HG03039 (cell line): ENCODE measurements around the gene IMMT.

Source experiments
- ATAC-seq: cut with Tn5 transposase; IDR thresholded peaks from one replicate; pipeline ENCODE4 v1.9.1; 2021; ENCODE audit warnings: mild to moderate bottlenecking, moderate library complexity; ENCODE audit not compliant: unreplicated experiment

Gene IMMT

DNA sequence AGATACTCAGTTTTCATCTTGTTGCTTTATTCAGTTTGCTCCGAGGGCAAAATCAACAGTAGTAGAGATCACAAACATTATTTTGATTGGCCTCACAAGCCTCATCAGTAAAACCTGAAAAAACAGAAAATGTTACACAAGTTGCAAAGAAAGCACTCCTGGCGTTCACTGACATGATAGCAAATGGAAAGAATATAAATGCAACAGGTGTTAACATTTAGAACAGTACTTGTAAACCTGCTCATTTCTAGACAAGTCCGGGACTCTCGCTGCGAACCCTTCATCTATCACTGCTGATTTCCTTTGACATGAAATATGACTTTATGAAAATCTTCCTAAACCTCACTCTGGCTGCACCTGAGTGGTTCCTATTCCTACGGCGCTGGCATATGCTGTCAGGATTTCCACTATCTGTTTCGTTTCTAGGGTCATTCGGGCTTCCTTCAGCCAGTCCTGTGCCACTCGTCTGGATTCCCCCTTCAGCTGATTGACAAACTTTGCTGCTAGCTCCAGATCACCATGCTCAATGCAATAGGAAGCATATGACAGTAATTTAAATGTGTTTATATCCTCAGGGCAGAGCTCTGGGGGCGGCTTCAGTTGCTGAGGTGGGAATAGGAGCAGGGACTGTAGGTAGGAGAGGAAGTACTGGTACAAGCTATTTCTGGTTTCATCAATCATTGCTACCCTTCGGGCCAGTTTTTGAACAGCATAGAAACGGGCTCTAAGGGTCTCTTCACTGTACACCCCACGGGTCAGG lies 51.2 kb downstream of the IMMT start:
- ATAC-seq = no peak

DNA sequence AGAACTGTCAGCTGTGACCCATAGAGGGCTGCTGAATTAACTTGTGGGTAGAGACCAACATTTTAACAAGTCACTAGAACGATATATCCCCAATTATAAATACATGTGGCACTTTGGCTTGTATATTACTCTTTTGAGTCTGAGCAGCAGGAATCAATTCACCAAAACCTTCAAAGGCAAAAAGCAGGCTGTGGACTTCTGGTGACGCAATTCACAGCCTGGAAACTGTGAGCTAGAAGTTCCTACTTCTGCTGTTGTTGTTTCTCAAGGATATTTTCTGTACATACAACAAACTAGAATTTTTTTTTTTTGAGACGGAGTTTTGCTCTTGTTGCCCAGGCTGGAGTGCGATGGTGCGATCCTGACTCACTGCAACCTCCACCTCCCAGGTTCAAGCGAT lies 52.0 kb downstream of the IMMT start:
- no peak for ATAC-seq

DNA sequence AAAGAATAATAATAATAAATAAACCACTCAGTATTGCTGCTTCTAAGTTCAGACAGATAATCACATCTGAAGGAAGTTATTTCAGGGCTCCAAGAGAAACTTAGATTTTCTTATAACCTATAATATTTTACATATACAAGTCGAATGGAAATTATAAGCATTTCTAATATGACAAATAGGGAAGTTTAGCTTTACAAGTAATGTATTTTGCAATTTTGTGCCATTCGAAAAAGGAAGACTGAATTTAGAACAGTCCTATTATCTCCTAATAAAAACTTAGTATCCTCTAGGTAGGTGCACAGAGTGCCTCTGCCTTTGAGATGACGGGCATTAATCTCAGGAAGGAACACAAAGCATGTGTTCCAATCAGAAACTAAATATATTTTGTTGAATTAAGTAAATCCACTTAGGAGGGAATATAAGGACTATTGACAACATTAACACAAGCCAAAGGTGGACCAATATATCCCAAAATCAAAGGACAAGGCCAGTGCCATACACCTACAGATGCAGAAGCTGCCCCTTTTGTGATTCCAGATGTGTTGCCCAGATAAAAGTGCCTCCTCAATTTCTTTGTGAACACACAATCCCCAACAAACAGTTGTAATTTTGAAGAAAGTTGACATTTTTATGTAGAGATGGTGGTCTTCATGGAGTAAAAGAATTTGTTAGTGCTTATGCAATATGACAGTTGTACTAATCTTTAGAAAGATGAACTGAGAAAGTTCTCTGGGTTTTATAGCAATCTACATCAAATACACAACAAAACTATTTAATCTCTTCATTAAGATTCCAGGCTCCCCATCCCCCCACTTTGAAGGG lies 52.6 kb downstream of the IMMT start:
- no peak for ATAC-seq

- no peak for ATAC-seq
Observed at GRCh38 chr2:86140969-86141392, 54.3 kb downstream of the IMMT start.

DNA sequence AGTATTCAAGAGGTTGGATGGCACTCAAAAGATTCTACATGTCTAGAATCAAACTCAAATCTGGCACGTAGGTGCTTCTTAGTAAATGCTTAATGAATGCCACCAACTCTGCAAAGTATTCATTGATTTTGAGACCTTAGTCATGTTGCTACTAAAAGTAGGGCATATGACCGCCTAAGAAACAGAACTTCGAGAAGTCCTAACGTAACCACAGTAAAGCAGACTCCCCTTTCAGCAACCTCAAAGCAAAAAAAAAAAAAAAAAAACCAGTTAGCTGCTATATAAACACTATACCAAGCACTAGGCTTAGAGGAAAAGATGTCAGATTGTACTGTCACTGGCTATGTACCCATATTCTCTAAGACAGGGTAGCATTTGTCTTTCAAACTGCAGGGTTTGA lies 55.3 kb downstream of the IMMT start:
- no peak for ATAC-seq

GRCh38 chr2:86138736-86139625 lies 56.3 kb downstream of the IMMT start:
- no peak for ATAC-seq

GRCh38 chr2:86136141-86136540 lies 59.1 kb downstream of the IMMT start:
- no peak for ATAC-seq

GRCh38 chr2:86135653-86136052 lies 59.6 kb downstream of the IMMT start:
- ATAC-seq = no peak

- no peak for ATAC-seq
Observed at GRCh38 chr2:86134709-86135108, 60.6 kb downstream of the IMMT start.

DNA sequence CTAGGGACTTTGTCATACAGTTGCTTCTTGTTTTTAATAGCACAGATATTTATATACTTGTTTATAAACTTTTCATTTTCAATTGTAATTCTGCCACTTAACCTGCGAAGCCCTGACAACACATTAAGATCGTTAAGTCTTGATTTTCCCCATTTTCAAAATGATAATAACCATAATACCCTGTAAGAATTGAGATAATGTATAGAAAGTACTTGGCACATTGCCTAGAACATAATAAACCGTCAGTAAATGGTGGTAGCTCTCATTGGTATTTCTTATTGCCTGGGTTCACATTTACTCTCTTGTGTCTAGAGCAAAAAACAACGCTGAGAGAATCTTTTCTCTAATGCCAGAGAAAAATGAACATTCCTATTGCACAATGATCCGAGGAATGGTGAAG lies 70.6 kb downstream of the IMMT start:
- no peak for ATAC-seq

- ATAC-seq = no peak
Observed at GRCh38 chr2:86123328-86123925, 71.8 kb downstream of the IMMT start.

DNA sequence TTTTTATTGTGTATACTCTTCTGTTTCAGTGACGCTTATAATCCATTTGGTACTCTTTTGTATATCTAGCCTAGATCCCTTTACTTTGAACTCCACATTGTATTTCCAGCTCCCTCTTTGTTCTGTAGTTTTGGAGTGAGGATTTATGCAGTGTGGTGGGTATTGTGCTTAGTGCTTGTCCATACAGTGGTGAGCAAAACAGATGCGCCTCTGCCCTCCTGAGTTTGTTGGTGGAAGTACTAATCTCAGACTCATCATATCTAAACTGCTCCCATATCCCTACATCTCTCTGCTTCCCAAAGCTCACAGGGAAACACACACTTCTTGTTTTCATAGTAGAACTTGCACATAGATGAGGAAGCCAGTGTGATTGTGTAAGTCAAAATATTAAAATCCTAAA lies 77.1 kb downstream of the IMMT start:
- ATAC-seq = no peak

DNA sequence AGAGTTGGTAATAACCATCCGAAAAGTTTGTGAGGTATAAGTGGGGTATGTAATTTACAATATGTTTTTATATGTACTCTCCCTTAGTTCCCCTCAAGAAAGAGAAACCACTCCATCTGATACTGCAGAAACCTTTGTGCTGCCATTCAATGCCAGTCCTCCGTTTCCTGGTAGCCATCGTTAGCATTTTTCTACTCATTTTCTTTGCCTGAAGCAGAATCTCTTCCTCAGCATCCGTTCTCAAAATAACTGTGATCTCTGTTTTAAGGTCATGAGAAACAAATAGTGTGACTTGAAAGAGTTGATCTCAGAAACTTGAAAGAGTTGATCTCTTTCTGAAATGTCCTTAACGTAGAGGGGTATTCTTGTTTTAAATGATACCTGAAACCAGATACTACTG lies 88.2 kb downstream of the IMMT start:
- ATAC-seq = no peak

DNA sequence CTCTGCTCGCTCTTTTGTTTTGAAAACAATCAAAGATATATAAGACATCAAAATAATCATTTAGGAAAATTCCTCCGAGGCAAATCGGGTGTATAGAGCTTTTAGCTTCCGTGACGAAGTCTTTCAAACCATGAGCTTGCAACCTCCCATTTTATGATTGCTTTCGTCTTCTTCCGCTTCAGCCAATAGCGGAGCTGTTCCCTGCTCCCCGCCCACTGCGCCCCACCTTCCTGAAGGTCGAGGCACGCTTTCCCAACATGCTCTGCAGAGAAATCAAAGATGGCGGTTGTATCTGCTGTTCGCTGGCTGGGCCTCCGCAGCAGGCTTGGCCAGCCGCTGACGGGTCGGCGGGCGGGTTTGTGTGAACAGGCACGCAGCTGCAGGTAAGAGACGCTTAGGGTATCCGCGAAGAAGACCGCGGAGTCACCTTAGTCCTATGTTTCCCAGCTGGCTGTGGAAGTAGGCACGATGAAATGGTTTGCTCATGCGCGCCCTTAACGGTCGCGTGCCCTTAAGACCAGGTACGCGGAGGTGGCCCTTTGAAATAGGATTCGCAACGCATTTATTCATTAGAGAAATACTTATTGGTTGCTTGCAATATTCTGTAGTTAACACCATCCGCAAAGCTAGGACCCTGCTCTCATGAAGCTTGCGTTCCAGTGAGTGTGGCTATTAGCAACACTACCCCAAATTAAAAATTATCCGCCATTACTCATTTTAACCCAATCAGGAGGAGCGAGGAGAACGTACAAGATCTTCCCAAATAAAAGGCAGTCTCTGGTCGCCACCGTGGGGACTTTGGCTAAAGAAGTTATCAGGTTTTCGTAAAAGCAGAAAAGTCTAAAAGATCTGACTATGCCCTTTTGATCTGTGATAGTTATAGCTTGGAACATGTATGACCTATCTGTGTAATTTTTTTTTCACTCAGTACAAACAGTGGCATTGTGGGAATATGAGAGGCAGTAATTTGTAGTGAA lies 89.0 kb downstream of the IMMT start, which contains the start of gene PTCD3:
TSS of gene PTCD3 (plus strand) at position 267 of the 977 bp plus-strand sequence. CDS start at position 280, 13 bp downstream.
- peak; percentile 90 for ATAC-seq

GRCh38 chr2:86105252-86105968 lies 89.9 kb downstream of the IMMT start, which contains the start of gene POLR1A:
Gene POLR1A, minus strand, starts transcription at chr2:86105886. Its CDS starts 110 bp downstream, at chr2:86105776.
- ATAC-seq = peak; percentile 63

DNA sequence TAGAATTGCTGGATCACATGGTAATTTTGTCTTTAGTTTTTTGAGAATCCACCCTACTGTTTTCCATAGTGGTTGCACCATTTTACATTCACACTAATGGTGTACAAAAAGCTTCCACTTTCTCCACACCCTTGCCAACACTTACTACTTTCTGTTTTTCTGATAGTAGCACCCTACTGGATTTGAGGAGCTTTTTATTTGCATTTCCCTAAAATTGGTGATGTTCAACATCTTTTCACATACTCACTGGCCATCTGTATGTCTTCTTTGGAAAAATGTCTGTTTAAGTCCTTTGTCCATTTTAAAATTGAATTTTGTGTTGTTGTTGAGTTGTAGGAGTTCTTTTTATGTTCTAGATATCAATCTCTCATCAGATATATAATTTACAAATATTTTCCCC lies 93.1 kb downstream of the IMMT start:
- ATAC-seq = no peak

DNA sequence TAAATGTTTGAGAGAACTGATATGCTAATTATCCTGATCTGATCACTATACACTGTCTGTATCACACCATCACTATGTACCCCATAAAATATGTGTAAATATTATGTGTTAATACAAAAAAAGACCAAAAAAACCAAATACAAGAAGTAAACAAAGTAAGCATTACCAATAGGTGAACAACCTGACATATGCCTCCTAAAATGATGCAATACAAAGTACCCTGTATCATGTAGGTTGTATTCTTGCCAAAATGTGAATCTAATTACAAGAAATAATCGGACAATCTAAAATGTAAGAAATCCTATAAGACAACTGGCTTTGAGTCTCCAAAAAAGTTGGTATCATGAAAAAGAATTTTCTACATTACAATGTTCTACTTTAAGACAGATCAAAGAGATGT lies 97.3 kb downstream of the IMMT start:
- ATAC-seq = no peak

GRCh38 chr2:86097114-86097896 lies 98.0 kb downstream of the IMMT start:
- ATAC-seq = no peak
